Adrenal gland (tissue), 5 donors: ENCODE results near the gene ABCF1.

Source experiments
- POLR2A ChIP-seq, 2 donors: fragments of 450-650 bp; IDR thresholded peaks; one replicate each; pipeline ENCODE4 v1.6.1; 2017; ENCODE audit warnings: antibody characterized with exemption in 2 of 2, mild to moderate bottlenecking in 2 of 2, moderate library complexity in 1 of 2
- TF ChIP-seq, protein P1 (sequence below), 6 experiments: fragments of 450-650 bp in 4 of 6; fragments of 200-600 bp in 2 of 6; sonication (generic) in 1 of 6; IDR thresholded peaks; 1 replicate in 5 of 6; 2 replicates in 1 of 6; pipeline versions ENCODE4 v1.5.1 to v1.8.0; 2016 to 2021; ENCODE audit warnings: antibody characterized with exemption in 6 of 6, mild to moderate bottlenecking in 2 of 6, moderate library complexity in 1 of 6
- donor health status: DM: no; HTN: no; CAD: no.

DNA sequence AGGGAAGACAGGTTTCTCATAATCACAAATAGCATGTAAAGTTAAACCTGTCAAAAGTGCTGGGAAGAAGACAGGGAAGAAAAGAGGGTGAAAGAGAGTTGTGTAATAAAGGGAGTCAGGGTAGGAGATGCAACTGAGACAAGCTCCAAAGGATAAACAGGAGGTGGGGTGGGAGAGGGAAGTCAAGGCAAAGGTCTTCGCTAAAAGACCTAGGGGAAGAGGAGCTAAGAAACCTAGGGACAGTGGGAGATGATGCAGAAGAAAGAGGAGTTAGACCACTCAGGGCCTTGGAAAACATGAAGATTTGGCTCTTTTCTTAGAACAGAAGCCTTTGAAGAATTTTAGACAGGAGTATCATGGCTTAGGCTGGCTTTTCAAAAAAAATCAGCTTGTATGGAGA is 7.1 kb upstream of the ABCF1 start:
- no peak for TF ChIP-seq POLR2A (IDR thresholded peaks at IDR 0.05)
- TF ChIP-seq, protein P1, sequence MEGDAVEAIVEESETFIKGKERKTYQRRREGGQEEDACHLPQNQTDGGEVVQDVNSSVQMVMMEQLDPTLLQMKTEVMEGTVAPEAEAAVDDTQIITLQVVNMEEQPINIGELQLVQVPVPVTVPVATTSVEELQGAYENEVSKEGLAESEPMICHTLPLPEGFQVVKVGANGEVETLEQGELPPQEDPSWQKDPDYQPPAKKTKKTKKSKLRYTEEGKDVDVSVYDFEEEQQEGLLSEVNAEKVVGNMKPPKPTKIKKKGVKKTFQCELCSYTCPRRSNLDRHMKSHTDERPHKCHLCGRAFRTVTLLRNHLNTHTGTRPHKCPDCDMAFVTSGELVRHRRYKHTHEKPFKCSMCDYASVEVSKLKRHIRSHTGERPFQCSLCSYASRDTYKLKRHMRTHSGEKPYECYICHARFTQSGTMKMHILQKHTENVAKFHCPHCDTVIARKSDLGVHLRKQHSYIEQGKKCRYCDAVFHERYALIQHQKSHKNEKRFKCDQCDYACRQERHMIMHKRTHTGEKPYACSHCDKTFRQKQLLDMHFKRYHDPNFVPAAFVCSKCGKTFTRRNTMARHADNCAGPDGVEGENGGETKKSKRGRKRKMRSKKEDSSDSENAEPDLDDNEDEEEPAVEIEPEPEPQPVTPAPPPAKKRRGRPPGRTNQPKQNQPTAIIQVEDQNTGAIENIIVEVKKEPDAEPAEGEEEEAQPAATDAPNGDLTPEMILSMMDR (IDR thresholded peaks at IDR 0.05): no peak
